Fibroblast of pulmonary artery (primary cell): ENCODE results near the gene AGTRAP.

Experiments used
- DNase-seq: peaks from one replicate; pipeline ENCODE4 v3.0.0-alpha.2; 2010; ENCODE audit warnings: low read depth
- H3K4me3 ChIP-seq: replicated peaks from 2 replicates; pipeline ENCODE4 v1.5.1; 2011; ENCODE audit warnings: low read depth, mild to moderate bottlenecking, control low read depth, low read length, moderate library complexity
- TF ChIP-seq, protein P1 (sequence below): IDR thresholded peaks from 2 replicates; pipeline ENCODE4 v1.5.1; 2011; ENCODE audit warnings: mild to moderate bottlenecking, control low read depth, low read length, inconsistent platforms; ENCODE audit errors: missing control alignments

Gene AGTRAP

DNA sequence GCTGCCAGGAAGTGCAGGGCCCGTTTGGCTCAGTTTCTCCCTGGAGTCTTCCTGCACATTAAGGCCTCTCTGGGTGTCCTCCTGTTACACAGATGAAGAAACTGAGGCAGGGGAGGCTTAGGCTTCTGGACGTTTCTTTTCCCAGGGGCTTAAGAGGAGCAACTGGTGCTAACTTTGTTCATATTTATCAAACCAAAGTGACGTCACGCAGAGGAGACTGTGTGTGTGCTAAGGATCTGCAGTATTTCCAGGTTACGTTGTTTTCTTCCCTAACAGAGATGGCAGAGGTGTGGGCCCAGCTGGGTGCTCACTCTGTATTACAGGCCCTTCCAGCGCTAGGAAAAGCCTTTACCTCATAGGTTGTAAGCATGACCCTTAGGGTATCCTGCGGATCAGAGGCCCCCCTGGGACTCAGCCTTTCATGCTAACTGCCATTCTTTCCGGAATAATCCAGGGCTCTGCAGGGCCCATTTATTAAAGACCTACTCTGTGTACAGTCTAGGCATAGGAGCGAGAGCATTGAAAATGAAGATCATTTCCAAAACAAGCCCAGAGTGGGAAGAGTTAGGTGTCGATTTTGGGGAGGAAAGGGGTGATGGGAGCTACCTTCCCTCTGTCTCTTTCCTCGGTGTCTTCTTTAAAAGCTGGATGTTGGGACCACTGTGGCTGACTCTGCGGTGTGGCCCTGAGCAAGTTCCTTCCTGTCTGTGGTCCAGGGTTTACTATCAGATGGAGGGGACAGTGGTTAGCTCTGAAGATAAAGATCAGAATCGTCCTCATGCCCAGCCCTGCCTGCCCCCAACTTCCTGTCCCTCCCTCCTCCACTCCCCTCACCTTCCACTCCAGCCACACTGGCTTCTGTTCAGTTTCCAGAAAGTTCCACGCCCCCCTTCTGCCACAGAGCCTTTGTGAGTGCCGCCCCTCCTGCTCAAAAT lies 4.6 kb downstream of the AGTRAP start:
- DNase-seq, result no peak

GRCh38 chr1:11741482-11741881 lies 5.5 kb downstream of the AGTRAP start:
- DNase-seq, result no peak
- TF ChIP-seq, protein P1, sequence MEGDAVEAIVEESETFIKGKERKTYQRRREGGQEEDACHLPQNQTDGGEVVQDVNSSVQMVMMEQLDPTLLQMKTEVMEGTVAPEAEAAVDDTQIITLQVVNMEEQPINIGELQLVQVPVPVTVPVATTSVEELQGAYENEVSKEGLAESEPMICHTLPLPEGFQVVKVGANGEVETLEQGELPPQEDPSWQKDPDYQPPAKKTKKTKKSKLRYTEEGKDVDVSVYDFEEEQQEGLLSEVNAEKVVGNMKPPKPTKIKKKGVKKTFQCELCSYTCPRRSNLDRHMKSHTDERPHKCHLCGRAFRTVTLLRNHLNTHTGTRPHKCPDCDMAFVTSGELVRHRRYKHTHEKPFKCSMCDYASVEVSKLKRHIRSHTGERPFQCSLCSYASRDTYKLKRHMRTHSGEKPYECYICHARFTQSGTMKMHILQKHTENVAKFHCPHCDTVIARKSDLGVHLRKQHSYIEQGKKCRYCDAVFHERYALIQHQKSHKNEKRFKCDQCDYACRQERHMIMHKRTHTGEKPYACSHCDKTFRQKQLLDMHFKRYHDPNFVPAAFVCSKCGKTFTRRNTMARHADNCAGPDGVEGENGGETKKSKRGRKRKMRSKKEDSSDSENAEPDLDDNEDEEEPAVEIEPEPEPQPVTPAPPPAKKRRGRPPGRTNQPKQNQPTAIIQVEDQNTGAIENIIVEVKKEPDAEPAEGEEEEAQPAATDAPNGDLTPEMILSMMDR, result no peak
- no peak overlapping the region for H3K4me3 ChIP-seq

More for the DNA sequence above, 4.6 kb downstream of the AGTRAP start:
- no peak overlapping the region for H3K4me3 ChIP-seq
- TF ChIP-seq, protein P1, result no peak

GRCh38 chr1:11741919-11742558 lies 6.1 kb downstream of the AGTRAP start:
- no peak for DNase-seq
- TF ChIP-seq, protein P1, result no peak
- no peak overlapping the region for H3K4me3 ChIP-seq

GRCh38 chr1:11744287-11744686 lies 8.4 kb downstream of the AGTRAP start:
- no peak overlapping the region for H3K4me3 ChIP-seq
- TF ChIP-seq, protein P1, result no peak
- no peak for DNase-seq

- DNase-seq, result no peak
- no peak overlapping the region for H3K4me3 ChIP-seq
- TF ChIP-seq, protein P1, result no peak
These were observed 10.2 kb downstream of the AGTRAP start for GRCh38 chr1:11746092-11746491.

- TF ChIP-seq, protein P1, result no peak
- DNase-seq, result no peak
- no peak overlapping the region for H3K4me3 ChIP-seq
These were observed 11.0 kb downstream of the AGTRAP start for GRCh38 chr1:11746795-11747487.
